Measurements from ENCODE around the gene SERPINB11.

The SERPINB11 gene

DNA sequence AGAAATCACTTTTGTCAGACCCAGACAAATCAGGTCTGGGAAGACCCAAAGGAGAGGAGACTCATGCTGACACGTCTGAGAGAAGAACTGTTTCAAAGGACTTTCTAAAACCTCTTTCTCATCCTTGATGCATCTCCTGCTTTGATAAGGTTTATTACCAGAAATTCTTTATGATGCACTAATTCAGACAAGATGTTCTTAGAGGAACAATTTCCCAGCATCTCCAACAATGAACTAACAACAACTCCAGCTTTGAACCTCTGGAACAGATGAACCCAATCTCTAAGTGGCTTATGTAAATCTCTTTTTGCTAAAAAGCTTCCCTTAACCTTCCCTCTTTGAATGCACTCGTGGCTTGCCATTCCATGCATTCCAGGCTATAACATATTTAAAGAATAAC, 15.9 kb upstream of the SERPINB11 start:
- DNase-seq (ENCODE audit: insufficient read length) (no peak), FAIRE-seq (no peak)
- no peak for TF ChIP-seq POLR2A (IDR thresholded peaks at IDR 0.05; ENCODE audit: low read depth, low read length)
- no peak for TF ChIP-seq POLR2AphosphoS5 (IDR thresholded peaks at IDR 0.05; ENCODE audit: low read depth, low read length)
- TF ChIP-seq TAF1 (IDR thresholded peaks at IDR 0.05; ENCODE audit: borderline replicate concordance, low read depth, low read length) = no peak

DNA sequence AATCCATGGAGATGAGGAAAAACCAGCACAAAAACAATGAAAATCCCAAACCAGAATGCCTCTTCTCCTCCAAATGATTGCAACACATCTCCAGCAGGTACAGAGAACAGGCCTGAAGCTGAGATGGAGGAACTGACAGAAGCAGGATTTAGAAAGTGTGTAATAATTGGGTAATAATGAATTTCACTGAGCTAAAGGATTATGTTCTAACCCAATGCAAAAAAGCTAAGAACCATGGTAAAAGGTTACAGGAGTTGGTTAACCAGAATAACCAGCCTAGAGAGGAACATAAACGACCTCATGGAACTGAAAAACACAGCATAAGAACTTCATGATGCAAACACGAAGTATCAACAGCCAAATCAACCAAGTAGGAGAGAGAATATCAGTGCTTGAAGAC, 13.7 kb upstream of the SERPINB11 start:
- TF ChIP-seq POLR2AphosphoS5 (IDR thresholded peaks at IDR 0.05; ENCODE audit: low read depth, low read length) (no peak), TAF1 (IDR thresholded peaks at IDR 0.05; ENCODE audit: borderline replicate concordance, low read depth, low read length) (no peak), POLR2A (IDR thresholded peaks at IDR 0.05; ENCODE audit: low read depth, low read length) (no peak)
- FAIRE-seq (no peak), DNase-seq (ENCODE audit: insufficient read length) (no peak)

DNA sequence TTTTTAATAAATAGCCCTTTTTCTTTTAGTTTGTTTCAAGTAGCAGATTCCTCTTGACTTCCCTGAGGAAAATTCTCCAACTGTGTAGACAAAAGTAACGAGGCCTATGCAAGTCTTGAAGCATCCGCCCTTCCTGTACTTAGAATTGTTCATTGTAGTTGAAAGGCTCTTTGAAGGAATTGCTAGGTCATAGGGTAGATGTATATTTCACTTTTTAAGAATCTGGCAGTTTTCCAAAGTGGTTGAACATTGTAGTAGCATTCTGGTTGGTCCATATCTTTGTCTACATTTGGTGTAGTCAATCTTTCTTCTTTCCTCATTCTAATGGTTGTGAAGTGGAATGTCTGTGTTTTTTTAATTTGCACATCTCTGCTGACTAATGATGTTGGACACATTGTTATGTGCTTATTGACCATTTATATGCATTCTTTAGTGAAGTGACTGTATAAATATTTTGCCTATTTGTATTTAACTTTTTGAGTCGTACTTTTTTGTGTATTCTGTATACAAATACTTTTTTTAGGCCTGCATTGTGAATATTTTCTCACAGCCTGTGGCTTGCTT, 5.6 kb upstream of the SERPINB11 start:
- TF ChIP-seq POLR2AphosphoS5 (IDR thresholded peaks at IDR 0.05; ENCODE audit: low read depth, low read length) (no peak), POLR2A (IDR thresholded peaks at IDR 0.05; ENCODE audit: low read depth, low read length) (no peak), TAF1 (IDR thresholded peaks at IDR 0.05; ENCODE audit: borderline replicate concordance, low read depth, low read length) (no peak)
- FAIRE-seq (no peak), DNase-seq (ENCODE audit: insufficient read length) (no peak)

DNA sequence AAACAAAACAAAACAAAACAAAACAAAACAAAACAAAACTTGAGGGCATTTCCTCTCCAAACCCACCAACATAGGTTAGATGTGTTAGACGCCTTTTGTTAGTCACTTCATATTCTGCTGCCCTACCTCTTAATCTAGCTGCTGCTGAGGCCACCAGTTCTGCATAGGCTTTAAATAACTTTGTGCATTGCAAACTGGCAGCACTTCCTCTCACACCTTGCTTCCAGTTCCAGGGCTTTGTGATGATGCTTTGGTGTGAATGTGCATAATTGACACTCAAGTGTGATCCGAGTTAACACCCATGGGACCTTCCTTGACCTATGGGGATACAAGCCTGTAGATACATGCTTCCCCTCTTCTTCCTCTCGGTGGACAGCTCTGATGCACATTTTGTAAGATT, 2.3 kb upstream of the SERPINB11 start:
- FAIRE-seq (no peak), DNase-seq (ENCODE audit: insufficient read length) (no peak)
- TF ChIP-seq TAF1 (IDR thresholded peaks at IDR 0.05; ENCODE audit: borderline replicate concordance, low read depth, low read length) = no peak

DNA sequence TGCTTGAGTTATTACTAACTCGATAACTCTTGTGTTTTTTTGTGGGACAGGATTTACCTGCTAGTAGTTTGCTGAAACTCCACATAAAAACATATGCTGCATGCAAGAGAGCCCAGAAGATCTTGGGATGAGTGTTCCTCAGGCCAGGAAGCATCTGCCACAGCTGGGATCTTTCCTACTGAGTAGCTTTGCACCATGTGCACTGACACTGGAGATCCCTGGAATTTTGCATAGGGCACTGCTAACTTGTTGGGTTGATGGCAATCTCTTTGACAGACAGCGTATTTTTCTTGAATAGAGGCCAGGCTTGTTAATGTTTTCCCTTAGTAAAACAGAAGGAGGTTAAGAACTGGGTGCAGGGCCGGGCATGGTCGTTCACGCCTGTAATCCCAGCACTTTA, 808 bp upstream of the SERPINB11 start:
- FAIRE-seq (no peak), DNase-seq (ENCODE audit: insufficient read length) (no peak)
- no peak for TF ChIP-seq POLR2A (IDR thresholded peaks at IDR 0.05; ENCODE audit: low read depth, low read length)

DNA sequence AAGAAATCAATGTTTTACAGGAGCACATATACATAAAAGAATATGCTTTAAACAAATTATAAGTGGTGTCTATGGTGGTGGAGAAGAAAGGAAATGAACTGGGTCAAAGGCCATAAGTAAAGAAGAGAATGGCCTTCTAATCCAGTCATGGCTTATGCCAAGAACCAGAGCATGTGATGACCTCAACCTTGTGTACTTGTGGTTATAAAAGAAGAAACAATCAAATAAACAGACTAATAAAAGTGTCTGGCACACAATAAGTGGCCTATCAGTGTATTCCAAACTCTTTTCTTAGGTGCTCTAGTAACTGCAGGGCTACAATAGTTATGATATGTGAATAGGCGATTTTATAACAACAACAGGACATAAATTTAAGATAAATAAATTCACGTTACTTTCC, 2.6 kb downstream of the SERPINB11 start:
- TF ChIP-seq TAF1 (IDR thresholded peaks at IDR 0.05; ENCODE audit: borderline replicate concordance, low read depth, low read length) (no peak), POLR2AphosphoS5 (IDR thresholded peaks at IDR 0.05; ENCODE audit: low read depth, low read length) (no peak), POLR2A (IDR thresholded peaks at IDR 0.05; ENCODE audit: low read depth, low read length) (no peak)
- DNase-seq (ENCODE audit: insufficient read length) = no peak
- no peak for FAIRE-seq

DNA sequence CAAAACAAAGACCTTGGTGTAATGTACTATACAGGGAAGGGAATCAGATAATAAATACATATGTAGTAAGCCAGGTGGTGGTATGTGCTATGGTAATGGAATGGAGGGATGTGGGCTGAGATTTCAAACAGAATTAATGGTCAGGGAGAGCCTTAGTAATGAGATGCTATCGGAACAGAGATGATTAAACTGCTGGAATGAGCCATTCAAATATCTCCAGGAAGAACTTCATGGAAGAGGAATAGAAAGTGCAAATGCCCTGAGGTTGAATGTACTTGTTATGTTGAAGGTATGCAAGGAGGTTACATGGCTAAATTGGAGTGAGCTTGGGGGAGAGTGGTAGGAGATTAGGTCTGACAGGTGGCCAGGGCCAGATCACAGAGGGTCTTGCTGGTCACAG, 5.1 kb downstream of the SERPINB11 start:
- no peak for DNase-seq (ENCODE audit: insufficient read length)
- FAIRE-seq = no peak
- no peak for TF ChIP-seq POLR2AphosphoS5 (IDR thresholded peaks at IDR 0.05; ENCODE audit: low read depth, low read length)
- no peak for TF ChIP-seq TAF1 (IDR thresholded peaks at IDR 0.05; ENCODE audit: borderline replicate concordance, low read depth, low read length)
- no peak for TF ChIP-seq POLR2A (IDR thresholded peaks at IDR 0.05; ENCODE audit: low read depth, low read length)

DNA sequence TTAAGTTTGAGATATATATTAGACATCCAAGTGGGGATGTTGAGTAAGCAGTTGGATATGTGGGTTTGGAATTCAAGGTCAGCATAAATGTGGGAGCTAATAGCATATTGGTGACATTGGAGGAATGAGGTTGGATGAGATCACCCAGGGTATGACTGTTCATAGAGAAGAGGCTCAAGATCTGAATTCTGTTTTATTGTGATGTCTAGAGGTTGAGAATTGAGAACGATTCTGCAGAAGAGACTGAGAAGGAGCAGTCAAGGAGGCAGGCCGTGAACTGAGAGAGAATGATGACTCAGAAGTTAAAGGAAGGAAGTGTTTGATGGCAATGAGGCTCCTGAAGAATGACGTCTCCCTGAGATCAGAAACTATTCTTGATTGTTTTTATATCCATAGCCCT, 5.9 kb downstream of the SERPINB11 start:
- DNase-seq (ENCODE audit: insufficient read length) = no peak
- TF ChIP-seq TAF1 (IDR thresholded peaks at IDR 0.05; ENCODE audit: borderline replicate concordance, low read depth, low read length) (no peak), POLR2A (IDR thresholded peaks at IDR 0.05; ENCODE audit: low read depth, low read length) (no peak), POLR2AphosphoS5 (IDR thresholded peaks at IDR 0.05; ENCODE audit: low read depth, low read length) (no peak)
- FAIRE-seq = no peak

DNA sequence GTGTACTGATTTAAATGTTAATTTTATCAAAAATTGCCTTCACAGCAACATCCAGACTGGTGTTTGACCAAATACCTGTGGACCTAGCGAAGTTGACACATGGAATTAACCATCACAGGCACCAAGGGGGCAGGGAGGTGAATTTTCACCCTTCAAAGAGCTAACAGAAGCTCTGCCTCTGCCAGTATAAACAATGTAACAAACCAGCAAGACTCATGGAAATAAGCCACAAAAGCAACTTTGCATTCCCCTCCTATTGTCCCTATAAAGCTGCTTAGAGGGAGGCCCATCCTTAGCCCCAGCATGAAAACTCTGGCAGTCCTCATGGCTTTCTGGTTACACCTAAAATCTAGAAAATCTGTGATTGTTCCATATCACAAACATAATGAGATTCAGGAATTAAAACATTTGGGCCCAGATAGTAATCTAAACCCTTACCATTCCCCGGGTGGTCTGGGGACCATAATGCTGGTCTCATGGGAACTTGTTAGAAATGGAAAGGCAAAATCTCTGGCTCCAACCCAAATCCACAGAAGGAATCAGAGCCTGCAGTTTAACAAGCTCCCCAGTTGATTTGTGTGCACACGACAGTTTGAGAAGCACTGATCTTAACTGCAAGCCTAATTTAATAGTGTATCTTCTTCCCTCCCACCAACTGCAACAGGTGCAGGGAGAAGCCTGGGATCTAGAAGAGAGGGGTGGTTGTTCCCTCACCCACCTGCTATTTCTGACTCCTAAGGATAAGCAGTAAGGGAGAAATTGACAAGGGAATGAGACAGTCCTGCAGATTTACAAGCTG, 23.1 kb downstream of the SERPINB11 start:
- DNase-seq (ENCODE audit: insufficient read length) (no peak), FAIRE-seq (no peak)
- TF ChIP-seq POLR2AphosphoS5 (IDR thresholded peaks at IDR 0.05; ENCODE audit: low read depth, low read length) = no peak
- TF ChIP-seq POLR2A (IDR thresholded peaks at IDR 0.05; ENCODE audit: low read depth, low read length) = no peak
- TF ChIP-seq TAF1 (IDR thresholded peaks at IDR 0.05; ENCODE audit: borderline replicate concordance, low read depth, low read length) = no peak

DNA sequence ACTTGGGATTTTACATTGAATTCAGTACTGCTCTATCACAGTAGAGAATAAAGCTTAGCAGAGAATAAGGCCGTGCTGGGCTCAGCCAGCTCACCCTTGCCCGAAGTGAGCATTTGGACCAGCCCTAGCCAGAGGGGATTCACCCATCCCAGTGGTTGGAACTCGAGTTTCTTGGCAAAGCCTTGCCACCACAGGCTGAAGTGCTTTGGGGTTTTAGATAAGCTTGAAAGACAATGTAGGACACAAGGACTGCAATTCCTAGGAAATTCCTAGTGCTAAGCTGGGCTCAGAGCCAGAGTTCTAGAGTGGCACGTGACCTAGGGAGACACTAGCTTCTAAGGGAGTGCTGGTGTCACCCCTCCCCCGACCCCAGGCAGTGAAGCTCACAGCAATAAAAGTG, 28.0 kb downstream of the SERPINB11 start:
- DNase-seq (ENCODE audit: insufficient read length) = no peak
- FAIRE-seq = no peak
- TF ChIP-seq POLR2A (IDR thresholded peaks at IDR 0.05; ENCODE audit: low read depth, low read length) (no peak), POLR2AphosphoS5 (IDR thresholded peaks at IDR 0.05; ENCODE audit: low read depth, low read length) (no peak), TAF1 (IDR thresholded peaks at IDR 0.05; ENCODE audit: borderline replicate concordance, low read depth, low read length) (no peak)

DNA sequence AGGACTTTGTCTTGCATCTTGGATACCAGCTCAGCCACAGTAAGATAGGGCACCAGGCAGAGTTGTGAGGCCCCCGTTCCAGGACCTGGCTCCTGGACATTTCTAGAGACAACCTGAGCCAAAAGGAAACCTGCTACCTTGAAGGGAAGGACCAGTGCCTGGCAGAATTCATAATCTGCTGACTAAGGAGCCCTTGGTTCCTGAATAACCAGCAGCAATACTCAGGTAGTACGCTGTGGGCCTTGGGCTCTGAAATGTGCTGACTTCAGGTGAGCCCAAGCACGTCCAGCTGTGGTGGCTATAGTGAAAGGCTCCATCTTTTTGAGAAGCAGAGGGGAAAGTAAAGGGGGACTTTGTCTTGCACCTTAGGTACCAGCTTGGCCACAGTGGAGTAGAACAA, 28.5 kb downstream of the SERPINB11 start:
- DNase-seq (ENCODE audit: insufficient read length) (no peak), FAIRE-seq (no peak)
- no peak for TF ChIP-seq POLR2AphosphoS5 (IDR thresholded peaks at IDR 0.05; ENCODE audit: low read depth, low read length)
- no peak for TF ChIP-seq POLR2A (IDR thresholded peaks at IDR 0.05; ENCODE audit: low read depth, low read length)
- TF ChIP-seq TAF1 (IDR thresholded peaks at IDR 0.05; ENCODE audit: borderline replicate concordance, low read depth, low read length) = no peak

DNA sequence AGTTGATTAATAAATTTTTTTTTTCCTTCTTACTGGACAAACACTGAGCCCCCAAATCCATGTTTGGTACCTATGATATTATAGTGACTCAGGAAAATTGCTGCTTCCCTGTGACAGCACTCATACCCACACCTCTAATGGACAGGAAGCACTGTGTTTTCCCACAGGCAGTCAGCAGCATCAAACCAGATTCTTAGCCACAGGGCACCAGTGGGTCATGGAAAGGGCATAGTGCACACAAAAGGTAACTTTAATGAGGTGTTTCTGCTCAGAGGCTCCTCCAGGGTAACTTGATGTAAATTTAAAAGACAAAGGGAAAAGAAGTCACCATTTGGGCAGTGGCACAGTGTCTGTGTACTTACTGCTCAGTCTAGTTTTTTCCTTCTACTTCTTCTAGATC, 34.1 kb downstream of the SERPINB11 start:
- no peak for TF ChIP-seq POLR2A (IDR thresholded peaks at IDR 0.05; ENCODE audit: low read depth, low read length)
- no peak for TF ChIP-seq POLR2AphosphoS5 (IDR thresholded peaks at IDR 0.05; ENCODE audit: low read depth, low read length)
- TF ChIP-seq TAF1 (IDR thresholded peaks at IDR 0.05; ENCODE audit: borderline replicate concordance, low read depth, low read length) = no peak
- no peak for DNase-seq (ENCODE audit: insufficient read length)
- no peak for FAIRE-seq

All from GM12892 (cell line).